Hepatocyte (in vitro differentiated cells): Measurements from ENCODE around the gene PRDM11.

Source experiments
- EZH2 ChIP-seq: fragments of 200-600 bp; sonication (generic); IDR thresholded peaks from 2 replicates; pipeline ENCODE4 v1.6.1; 2016; ENCODE audit warnings: antibody characterized with exemption, mild to moderate bottlenecking, borderline replicate concordance
- TF ChIP-seq, protein P1 (sequence below): fragments of 200-600 bp; sonication (generic); IDR thresholded peaks from 2 replicates; pipeline ENCODE4 v1.5.1; 2016; ENCODE audit warnings: antibody characterized with exemption, mild to moderate bottlenecking; ENCODE audit not compliant: poor library complexity

- no peak for TF ChIP-seq EZH2
- TF ChIP-seq, protein P1, sequence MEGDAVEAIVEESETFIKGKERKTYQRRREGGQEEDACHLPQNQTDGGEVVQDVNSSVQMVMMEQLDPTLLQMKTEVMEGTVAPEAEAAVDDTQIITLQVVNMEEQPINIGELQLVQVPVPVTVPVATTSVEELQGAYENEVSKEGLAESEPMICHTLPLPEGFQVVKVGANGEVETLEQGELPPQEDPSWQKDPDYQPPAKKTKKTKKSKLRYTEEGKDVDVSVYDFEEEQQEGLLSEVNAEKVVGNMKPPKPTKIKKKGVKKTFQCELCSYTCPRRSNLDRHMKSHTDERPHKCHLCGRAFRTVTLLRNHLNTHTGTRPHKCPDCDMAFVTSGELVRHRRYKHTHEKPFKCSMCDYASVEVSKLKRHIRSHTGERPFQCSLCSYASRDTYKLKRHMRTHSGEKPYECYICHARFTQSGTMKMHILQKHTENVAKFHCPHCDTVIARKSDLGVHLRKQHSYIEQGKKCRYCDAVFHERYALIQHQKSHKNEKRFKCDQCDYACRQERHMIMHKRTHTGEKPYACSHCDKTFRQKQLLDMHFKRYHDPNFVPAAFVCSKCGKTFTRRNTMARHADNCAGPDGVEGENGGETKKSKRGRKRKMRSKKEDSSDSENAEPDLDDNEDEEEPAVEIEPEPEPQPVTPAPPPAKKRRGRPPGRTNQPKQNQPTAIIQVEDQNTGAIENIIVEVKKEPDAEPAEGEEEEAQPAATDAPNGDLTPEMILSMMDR = no peak
These were observed 12.6 kb downstream of the PRDM11 start for GRCh38 chr11:45158891-45159605.
